Pancreas (tissue), 10 donors: Measurements from ENCODE around the gene LRRC40. TPM values are rescaled to one million over a fixed set of nuclear protein-coding genes. Genes with fewer than 3 reads are reported as not detected.

ENCODE experiments used
- ATAC-seq, 4 donors: fragments of 200-7000 bp; cut with Tn5 transposase; one replicate each; pipeline versions ENCODE4 v1.8.0 to v1.9.1; 2020; ENCODE audit warnings: mild to moderate bottlenecking in 4 of 4, moderate library complexity in 4 of 4
- DNase-seq, 6 donors: peaks; one replicate each; pipeline ENCODE4 v3.0.0-alpha.2; 2020
- FAIRE-seq: peaks from 2 replicates; lab custom pipeline; 2012; peaks lifted over from hg19 to GRCh38; lab: Jason Lieb, UNC
- H3K27ac ChIP-seq, 4 donors: fragments of 200-600 bp; sonication (generic); 1 replicate in 3 of 4; 2 replicates in 1 of 4; pipeline versions ENCODE4 v1.5.0 to v1.8.0; 2020
- H3K27me3 ChIP-seq, 4 donors: fragments of 200-600 bp; one replicate each; pipeline ENCODE4 v1.8.0; 2021
- H3K36me3 ChIP-seq, 3 donors: fragments of 200-600 bp; sonication (generic) in 1 of 3; one replicate each; pipeline versions ENCODE4 v1.5.0 to v1.8.0; 2020 to 2021
- H3K4me1 ChIP-seq, 3 donors: fragments of 200-600 bp; one replicate each; pipeline ENCODE4 v1.8.0; 2021
- H3K4me3 ChIP-seq, 4 donors: fragments of 200-600 bp; sonication (generic) in 2 of 4; one replicate each; pipeline versions ENCODE4 v1.5.0 to v1.8.0; 2020 to 2021
- H3K9me3 ChIP-seq, 4 donors: fragments of 200-600 bp; one replicate each; pipeline ENCODE4 v1.8.0; 2021
- CTCF ChIP-seq, 4 donors: fragments of 200-600 bp; sonication (generic) in 3 of 4; IDR thresholded peaks; one replicate each; pipeline versions ENCODE4 v1.5.0 to v1.8.0; 2021; ENCODE audit warnings: antibody characterized with exemption in 4 of 4
- WGBS, 2 donors: extraction: QIAGEN DNeasy Blood & Tissue Kit; methylation state at CpG; one replicate each; pipeline ENCODE4 v1.1.7; 2013; 5-methylcytosine and 5-hydroxymethylcytosine counted together
- intact Hi-C, 3 donors: fragments of 100-400 bp; cut with DNase I; formaldehyde crosslinking; loops; one replicate each; pipeline versions ENCODE4 v1.11.1 to v1.14.2; 2022
- polyA plus RNA-seq, 2 donors: library from polyadenylated mRNA; stranded (reverse); fragments of 200-250 nt; gene quantifications; one replicate each; pipeline ENCODE4 v1.2.3, GENCODE V29; 2013
- total RNA-seq, 6 donors: library from RNA; stranded (reverse); fragmentation: NEBNext Ultra II Directional in 4 of 6; extraction: Animal tissue kit (Norgen Biotek cat#: 25700) in 4 of 6; gene quantifications; one replicate each; pipeline versions ENCODE4 v1.2.1 to v1.2.4, GENCODE V29; 2021 to 2023
- donor health status: healthy with polysubstance abuse.
- donor health status: DM: no; HTN: no; CAD: no; lungs with moderate emphysema.
- donor health status: DM: no; HTN: no; CAD: no.
- donor health status: control.
- donor health status: control.
- donor health status: Bipolar disorder and iron deficiency.
- donor health status: DM: yes; HTN: yes; CAD: no.
- donor health status: DM: no; HTN: no; CAD: no.
- donor health status: DM: no; HTN: no; CAD: no.
- donor health status: DM: yes; HTN: yes; CAD: no.

Gene LRRC40
- total and polyA plus RNA-seq, 8 donors: 2.8 to 5.7 (median 3.8) TPM

DNA sequence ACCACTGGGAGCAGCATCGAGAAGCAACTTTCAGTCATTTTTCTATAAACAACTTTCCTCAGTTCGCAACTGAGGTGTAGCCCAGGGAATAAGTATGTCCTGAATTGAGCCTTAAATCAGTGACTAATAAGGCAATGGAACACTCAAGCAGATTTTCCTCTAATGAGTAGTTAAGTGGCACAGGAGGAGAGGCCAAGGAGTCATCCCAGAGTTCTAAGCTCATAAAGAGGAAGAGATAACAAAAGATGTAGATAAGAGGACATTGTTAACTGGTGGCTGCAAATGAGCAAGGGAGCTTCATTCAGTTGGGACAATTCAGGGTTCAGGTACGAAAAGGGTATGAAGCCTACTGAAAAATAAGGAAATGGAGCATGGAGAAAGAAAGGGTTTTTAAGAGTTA lies 64.5 kb downstream of the LRRC40 start:
- Histone ChIP-seq H3K27ac (no peak overlapping the region), H3K4me3 (no peak overlapping the region), H3K9me3 (no peaks in the 10 kb centered on the region), H3K36me3 (peaks cover 0 to 3% (median 0%) of the 10 kb centered on the region in 3 donors), H3K4me1 (no peaks in the 10 kb centered on the region), H3K27me3 (no peaks in the 10 kb centered on the region)
- intact Hi-C loops: no loop called here
- FAIRE-seq (no peak), ATAC-seq (no peak), DNase-seq (no peak)
- 77 to 82% methylated on average over 3 of the region's 3 CpGs for WGBS, 2 donors
- no peak for TF ChIP-seq CTCF (IDR thresholded peaks at IDR 0.05)

DNA sequence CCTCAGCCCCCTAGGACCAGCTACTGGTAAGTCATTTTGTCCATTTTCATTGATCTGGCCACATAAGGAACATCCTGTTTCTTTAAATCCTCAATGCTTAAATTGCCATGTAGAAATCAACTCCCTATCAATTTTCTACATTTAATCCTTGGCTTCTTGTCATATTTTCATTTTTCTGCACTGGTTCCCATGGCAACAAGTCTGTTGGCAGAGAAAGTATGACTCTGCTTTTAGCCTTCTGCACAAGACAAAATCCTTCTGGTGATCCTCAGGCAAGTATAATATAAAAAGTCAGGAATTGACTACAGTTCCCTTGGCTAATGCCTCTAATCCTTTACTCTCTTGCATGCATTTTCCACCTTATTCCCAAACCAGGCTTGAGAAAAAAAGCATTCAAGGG lies 65.0 kb downstream of the LRRC40 start:
- DNase-seq: no peak
- H3K27ac ChIP-seq: no peak overlapping the region
- H3K9me3 ChIP-seq: no peaks in the 10 kb centered on the region
- H3K4me3 ChIP-seq: no peak overlapping the region
- H3K27me3 ChIP-seq: no peaks in the 10 kb centered on the region
- intact Hi-C loops: no loop called here
- no peak for FAIRE-seq
- TF ChIP-seq CTCF (IDR thresholded peaks at IDR 0.05): no peak
- H3K4me1 ChIP-seq: no peaks in the 10 kb centered on the region
- no peak for ATAC-seq
- H3K36me3 ChIP-seq: peaks cover 0 to 3% (median 0%) of the 10 kb centered on the region in 3 donors

DNA sequence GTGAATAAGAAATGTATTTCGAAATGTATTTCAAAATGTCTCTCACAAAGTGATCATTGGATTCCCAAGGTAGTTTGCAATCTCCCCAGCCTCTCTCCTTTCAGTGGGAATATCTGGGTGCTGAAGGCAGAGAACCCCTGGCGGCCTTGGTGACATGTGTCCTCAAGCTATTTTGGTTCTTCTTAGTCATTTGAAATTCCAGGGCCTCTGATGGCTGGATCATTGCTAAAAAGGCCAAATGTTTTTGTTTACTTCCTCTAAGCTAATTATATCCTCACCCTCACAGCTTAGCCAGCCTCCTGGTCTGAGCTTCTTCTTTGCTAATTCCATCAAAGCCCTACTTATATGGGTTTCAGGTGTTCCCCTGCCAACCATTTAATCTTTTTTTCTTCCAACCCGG lies 71.2 kb downstream of the LRRC40 start:
- no peaks in the 10 kb centered on the region for H3K36me3 ChIP-seq
- H3K27ac ChIP-seq: no peak overlapping the region
- FAIRE-seq (no peak), ATAC-seq (no peak), DNase-seq (no peak)
- 57 to 60% methylated on average over 3 of the region's 3 CpGs for WGBS, 2 donors
- no peaks in the 10 kb centered on the region for H3K9me3 ChIP-seq
- no peak for TF ChIP-seq CTCF (IDR thresholded peaks at IDR 0.05)
- intact Hi-C loops: loop anchor here in 2 of 3 donors (5.0 to 10.0 kb wide), 2 partner anchors 378 to 381 kb away; no protein-coding TSS in a partner anchor
- no peak overlapping the region for H3K4me3 ChIP-seq
- no peaks in the 10 kb centered on the region for H3K27me3 ChIP-seq
- no peaks in the 10 kb centered on the region for H3K4me1 ChIP-seq

- H3K27ac ChIP-seq: no peak overlapping the region
- TF ChIP-seq CTCF (IDR thresholded peaks at IDR 0.05): no peak
Observed at GRCh38 chr1:70117046-70117445, 88.3 kb downstream of the LRRC40 start.

GRCh38 chr1:70115315-70115714 lies 90.1 kb downstream of the LRRC40 start:
- DNase-seq: no peak
- Histone ChIP-seq H3K9me3 (no peaks in the 10 kb centered on the region), H3K4me3 (no peak overlapping the region), H3K27ac (no peak overlapping the region), H3K27me3 (no peaks in the 10 kb centered on the region), H3K4me1 (no peaks in the 10 kb centered on the region), H3K36me3 (no peaks in the 10 kb centered on the region)
- ATAC-seq: no peak
- no peak for FAIRE-seq
- intact Hi-C loops: no loop called here
- WGBS, 2 donors: 73 to 86% methylated on average over 3 of the region's 3 CpGs
- no peak for TF ChIP-seq CTCF (IDR thresholded peaks at IDR 0.05)

More at GRCh38 chr1:70117046-70117445, 88.3 kb downstream of the LRRC40 start:
- DNase-seq: no peak
- ATAC-seq: no peak
- H3K4me1 ChIP-seq: no peaks in the 10 kb centered on the region
- H3K36me3 ChIP-seq: no peaks in the 10 kb centered on the region
- H3K4me3 ChIP-seq: no peak overlapping the region
- no peaks in the 10 kb centered on the region for H3K9me3 ChIP-seq
- intact Hi-C loops: no loop called here
- no peaks in the 10 kb centered on the region for H3K27me3 ChIP-seq
- no peak for FAIRE-seq
